Prostate gland (tissue), 2 donors: ENCODE data around the gene SCAF11. TPM values are rescaled to one million over a fixed set of nuclear protein-coding genes. Genes with fewer than 3 reads are reported as not detected.

ENCODE experiments used
- DNase-seq: peaks from one replicate; pipeline ENCODE4 v3.0.0-alpha.2; 2019; ENCODE audit warnings: low spot score
- H3K27ac ChIP-seq, 2 donors: fragments of 200-600 bp; sonication (generic); 2 replicates each; pipeline ENCODE4 v1.5.1; 2017 to 2019
- H3K27me3 ChIP-seq: fragments of 200-600 bp; sonication (generic); replicated peaks from 2 replicates; pipeline ENCODE4 v1.5.1; 2019; ENCODE audit not compliant: insufficient read depth
- H3K36me3 ChIP-seq, 2 donors: fragments of 200-600 bp; sonication (generic); 1 replicate in 1 of 2; 2 replicates in 1 of 2; pipeline versions ENCODE4 v1.5.1 to v1.8.1; 2017 to 2019
- H3K4me1 ChIP-seq: fragments of 200-600 bp; sonication (generic); replicated peaks from 2 replicates; pipeline ENCODE4 v1.5.1; 2019
- H3K4me3 ChIP-seq, 2 donors: fragments of 200-600 bp; sonication (generic); 2 replicates each; pipeline ENCODE4 v1.5.1; 2017 to 2019
- H3K9me3 ChIP-seq: fragments of 200-600 bp; sonication (generic); 2 replicates; pipeline ENCODE4 v1.5.1; 2017
- POLR2A ChIP-seq: fragments of 450-650 bp; IDR thresholded peaks from one replicate; pipeline ENCODE4 v1.6.1; 2016; ENCODE audit warnings: antibody characterized with exemption, mild to moderate bottlenecking
- POLR2AphosphoS5 ChIP-seq: sonication (generic); formaldehyde crosslinking; IDR thresholded peaks from one replicate; pipeline ENCODE4 v1.6.1; 2017; ENCODE audit warnings: antibody characterized with exemption
- WGBS: methylation state at CpG from one replicate; pipeline ENCODE4 v1.1.5; 2018; 5-methylcytosine and 5-hydroxymethylcytosine counted together
- intact Hi-C: fragments of 100-400 bp; cut with DNase I; formaldehyde crosslinking; loops from one replicate; pipeline ENCODE4 v1.14.2; 2022
- total RNA-seq, 2 donors: library from RNA; depleted of rRNA; stranded (reverse); fragments of >200 nt; gene quantifications; one replicate each; pipeline ENCODE4 v1.1.0, GENCODE V29; 2016
- TF ChIP-seq, protein P1 (sequence below), 4 experiments: fragments of 200-600 bp in 2 of 4; fragments of 450-650 bp in 2 of 4; sonication (generic) in 2 of 4; IDR thresholded peaks; 1 replicate in 3 of 4; 2 replicates in 1 of 4; pipeline ENCODE4 v1.5.1; 2016 to 2019; ENCODE audit warnings: antibody characterized with exemption in 4 of 4, mild to moderate bottlenecking in 2 of 4, moderate library complexity in 2 of 4

Gene SCAF11
- total RNA-seq, 2 donors from 2014 or later, result 144 to 171 TPM

DNA sequence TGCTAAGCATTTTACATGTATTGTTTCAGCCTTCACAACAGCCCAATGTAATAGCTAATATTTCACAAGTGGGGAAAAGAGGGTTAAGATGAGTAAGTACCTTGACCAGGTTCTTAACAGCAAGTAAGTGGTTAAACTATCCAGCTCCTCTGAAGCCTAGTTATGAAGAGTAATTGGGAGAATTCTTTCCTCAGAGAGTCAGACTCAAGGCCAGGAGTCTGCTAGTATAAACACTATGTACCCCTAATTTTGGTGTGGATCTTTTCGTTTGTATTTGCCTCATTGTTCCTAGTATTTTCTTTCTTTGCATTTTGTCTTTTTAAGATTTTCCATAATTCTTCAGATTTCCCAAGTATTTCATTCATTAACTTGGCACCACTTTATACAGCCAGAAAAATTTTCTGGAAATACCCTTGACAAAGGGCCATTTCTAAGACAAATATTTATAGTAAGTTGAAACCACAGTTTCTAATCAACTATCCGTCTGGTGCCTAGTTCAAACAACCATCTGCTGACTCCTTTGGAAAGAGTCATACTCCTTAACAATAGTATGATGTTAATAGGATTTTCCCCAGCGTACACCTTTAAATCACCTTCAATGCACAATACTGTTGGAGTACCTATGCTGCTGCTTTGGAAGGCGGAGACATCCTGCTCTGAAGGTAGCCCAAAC is 81.2 kb downstream of the SCAF11 start:
- 28% methylated on average over 4 of the region's 4 CpGs for WGBS
- H3K27me3 ChIP-seq, result no peaks in the 10 kb centered on the region

GRCh38 chr12:45907955-45908354 is 82.4 kb downstream of the SCAF11 start:
- WGBS, result 78% methylated on average over 4 of the region's 4 CpGs
- H3K9me3 ChIP-seq, result no peaks in the 10 kb centered on the region
- no peaks in the 10 kb centered on the region for H3K27me3 ChIP-seq
- no peaks in the 10 kb centered on the region for H3K36me3 ChIP-seq
- H3K4me3 ChIP-seq, result no peak overlapping the region
- DNase-seq, result no peak
- no peaks in the 10 kb centered on the region for H3K4me1 ChIP-seq
- intact Hi-C loops, result no loop called here
- H3K27ac ChIP-seq, result no peak overlapping the region
- TF ChIP-seq POLR2A (no peak), POLR2AphosphoS5 (no peak)
- TF ChIP-seq, protein P1, sequence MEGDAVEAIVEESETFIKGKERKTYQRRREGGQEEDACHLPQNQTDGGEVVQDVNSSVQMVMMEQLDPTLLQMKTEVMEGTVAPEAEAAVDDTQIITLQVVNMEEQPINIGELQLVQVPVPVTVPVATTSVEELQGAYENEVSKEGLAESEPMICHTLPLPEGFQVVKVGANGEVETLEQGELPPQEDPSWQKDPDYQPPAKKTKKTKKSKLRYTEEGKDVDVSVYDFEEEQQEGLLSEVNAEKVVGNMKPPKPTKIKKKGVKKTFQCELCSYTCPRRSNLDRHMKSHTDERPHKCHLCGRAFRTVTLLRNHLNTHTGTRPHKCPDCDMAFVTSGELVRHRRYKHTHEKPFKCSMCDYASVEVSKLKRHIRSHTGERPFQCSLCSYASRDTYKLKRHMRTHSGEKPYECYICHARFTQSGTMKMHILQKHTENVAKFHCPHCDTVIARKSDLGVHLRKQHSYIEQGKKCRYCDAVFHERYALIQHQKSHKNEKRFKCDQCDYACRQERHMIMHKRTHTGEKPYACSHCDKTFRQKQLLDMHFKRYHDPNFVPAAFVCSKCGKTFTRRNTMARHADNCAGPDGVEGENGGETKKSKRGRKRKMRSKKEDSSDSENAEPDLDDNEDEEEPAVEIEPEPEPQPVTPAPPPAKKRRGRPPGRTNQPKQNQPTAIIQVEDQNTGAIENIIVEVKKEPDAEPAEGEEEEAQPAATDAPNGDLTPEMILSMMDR (IDR thresholded peaks at IDR 0.05), result no peak

More for the DNA sequence above, 81.2 kb downstream of the SCAF11 start:
- DNase-seq, result no peak
- intact Hi-C loops, result no loop called here
- no peaks in the 10 kb centered on the region for H3K36me3 ChIP-seq
- H3K9me3 ChIP-seq, result no peaks in the 10 kb centered on the region
- H3K4me1 ChIP-seq, result no peaks in the 10 kb centered on the region
- TF ChIP-seq POLR2A, result no peak
- no peak overlapping the region for H3K4me3 ChIP-seq
- H3K27ac ChIP-seq, result no peak overlapping the region

- H3K27ac ChIP-seq, result no peak overlapping the region
- H3K9me3 ChIP-seq, result no peaks in the 10 kb centered on the region
- H3K36me3 ChIP-seq, result peaks cover 0 to 4% of the 10 kb centered on the region in 2 donors
- no peak overlapping the region for H3K4me3 ChIP-seq
- H3K4me1 ChIP-seq, result no peaks in the 10 kb centered on the region
- 95% methylated on average over 1 of the region's 1 CpG for WGBS
- no peaks in the 10 kb centered on the region for H3K27me3 ChIP-seq
- TF ChIP-seq POLR2AphosphoS5 (no peak), POLR2A (no peak)
- TF ChIP-seq, protein P1 (IDR thresholded peaks at IDR 0.05), result no peak
- intact Hi-C loops, result no loop called here
- DNase-seq, result no peak
These were observed 92.3 kb downstream of the SCAF11 start for GRCh38 chr12:45898094-45898493.

GRCh38 chr12:45895961-45896360 is 94.4 kb downstream of the SCAF11 start:
- Histone ChIP-seq H3K4me1 (no peaks in the 10 kb centered on the region), H3K27ac (no peak overlapping the region), H3K27me3 (no peaks in the 10 kb centered on the region), H3K9me3 (no peaks in the 10 kb centered on the region), H3K36me3 (peaks cover 0 to 4% of the 10 kb centered on the region in 2 donors), H3K4me3 (no peak overlapping the region)
- no peak for TF ChIP-seq POLR2AphosphoS5
- no peak for TF ChIP-seq POLR2A
- TF ChIP-seq, protein P1 (IDR thresholded peaks at IDR 0.05), result no peak
- no peak for DNase-seq
- WGBS, result 97% methylated on average over 4 of the region's 4 CpGs
- intact Hi-C loops, result no loop called here

- Histone ChIP-seq H3K27ac (no peak overlapping the region), H3K36me3 (no peaks in the 10 kb centered on the region), H3K27me3 (no peaks in the 10 kb centered on the region), H3K9me3 (no peaks in the 10 kb centered on the region), H3K4me3 (no peak overlapping the region), H3K4me1 (no peaks in the 10 kb centered on the region)
- TF ChIP-seq, protein P1 (IDR thresholded peaks at IDR 0.05), result no peak
- TF ChIP-seq POLR2A (no peak), POLR2AphosphoS5 (no peak)
- DNase-seq, result no peak
- intact Hi-C loops, result no loop called here
- WGBS, result 57% methylated on average over 4 of the region's 4 CpGs
These were observed 97.1 kb downstream of the SCAF11 start for GRCh38 chr12:45893240-45893639.
